ENCODE data around the gene PARD6A. TPM values are rescaled to one million over a fixed set of nuclear protein-coding genes. Genes with fewer than 3 reads are reported as not detected.

PARD6A gene
- total and polyA plus RNA-seq, 2 of the 13 experiments (the other 11 are each of a cell fraction or from before 2014, with no cell fraction given) = 3.5 to 4.3 TPM

DNA sequence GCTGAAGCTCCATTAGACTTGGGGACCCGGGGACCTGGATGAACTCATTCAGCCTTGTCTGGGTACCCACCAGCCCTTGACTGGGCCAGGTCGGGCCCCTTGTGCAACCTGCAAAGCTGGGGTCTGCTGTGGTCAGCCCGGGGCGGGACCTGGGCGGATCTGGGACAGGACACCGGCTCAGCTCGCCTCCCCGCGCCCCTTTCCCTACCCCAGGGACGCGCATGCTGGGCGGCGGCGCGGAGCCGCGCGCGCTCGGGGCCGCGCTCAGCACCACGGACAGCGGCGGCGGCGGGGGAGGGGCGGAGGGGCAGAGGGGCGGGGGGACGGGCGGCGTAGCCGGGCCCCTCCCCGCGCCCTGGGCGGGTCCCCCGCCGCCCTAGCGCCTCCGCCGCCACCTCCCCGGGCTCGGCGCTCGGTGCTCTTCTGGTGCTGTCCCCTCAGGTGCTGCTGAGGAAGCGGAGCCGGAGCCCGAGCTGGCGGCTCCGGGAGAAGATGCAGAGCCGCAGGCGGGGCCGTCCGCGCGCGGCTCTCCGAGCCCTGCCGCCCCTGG is 8.1 kb upstream of the PARD6A start (continued):
- TF ChIP-seq ZBED4 (CRISPR knock-in tag; IDR thresholded peaks at IDR 0.05; ENCODE audit: borderline replicate concordance) (0 out of 2 replicates have a peak, but pooled peaks have one; percentile 40), DZIP1 (CRISPR knock-in tag; IDR thresholded peaks at IDR 0.05) (no peak), PHF21A (CRISPR knock-in tag; IDR thresholded peaks at IDR 0.05) (no peak), POGZ (CRISPR knock-in tag; IDR thresholded peaks at IDR 0.05) (no peak), SALL1 (CRISPR knock-in tag; IDR thresholded peaks at IDR 0.05) (peak; percentile 57), ERF (CRISPR knock-in tag; IDR thresholded peaks at IDR 0.05) (0 out of 2 replicates have a peak, but pooled peaks have one; percentile 60), FOSL2 (CRISPR knock-in tag; IDR thresholded peaks at IDR 0.05) (no peak), RARA (CRISPR knock-in tag; IDR thresholded peaks at IDR 0.05) (peak; percentile 28; the same call in 1 of the 2 replicates), EEA1 (CRISPR knock-in tag; IDR thresholded peaks at IDR 0.05; ENCODE audit: borderline replicate concordance) (no peak), ZNF44 (CRISPR knock-in tag; IDR thresholded peaks at IDR 0.05) (no peak), NBN (conservative IDR thresholded peaks at IDR 0.05) (no peak), ZFP62 (CRISPR knock-in tag; IDR thresholded peaks at IDR 0.05) (no peak), THAP9 (CRISPR knock-in tag; IDR thresholded peaks at IDR 0.05; ENCODE audit: borderline replicate concordance) (no peak)
- TF ChIP-seq, protein P1, sequence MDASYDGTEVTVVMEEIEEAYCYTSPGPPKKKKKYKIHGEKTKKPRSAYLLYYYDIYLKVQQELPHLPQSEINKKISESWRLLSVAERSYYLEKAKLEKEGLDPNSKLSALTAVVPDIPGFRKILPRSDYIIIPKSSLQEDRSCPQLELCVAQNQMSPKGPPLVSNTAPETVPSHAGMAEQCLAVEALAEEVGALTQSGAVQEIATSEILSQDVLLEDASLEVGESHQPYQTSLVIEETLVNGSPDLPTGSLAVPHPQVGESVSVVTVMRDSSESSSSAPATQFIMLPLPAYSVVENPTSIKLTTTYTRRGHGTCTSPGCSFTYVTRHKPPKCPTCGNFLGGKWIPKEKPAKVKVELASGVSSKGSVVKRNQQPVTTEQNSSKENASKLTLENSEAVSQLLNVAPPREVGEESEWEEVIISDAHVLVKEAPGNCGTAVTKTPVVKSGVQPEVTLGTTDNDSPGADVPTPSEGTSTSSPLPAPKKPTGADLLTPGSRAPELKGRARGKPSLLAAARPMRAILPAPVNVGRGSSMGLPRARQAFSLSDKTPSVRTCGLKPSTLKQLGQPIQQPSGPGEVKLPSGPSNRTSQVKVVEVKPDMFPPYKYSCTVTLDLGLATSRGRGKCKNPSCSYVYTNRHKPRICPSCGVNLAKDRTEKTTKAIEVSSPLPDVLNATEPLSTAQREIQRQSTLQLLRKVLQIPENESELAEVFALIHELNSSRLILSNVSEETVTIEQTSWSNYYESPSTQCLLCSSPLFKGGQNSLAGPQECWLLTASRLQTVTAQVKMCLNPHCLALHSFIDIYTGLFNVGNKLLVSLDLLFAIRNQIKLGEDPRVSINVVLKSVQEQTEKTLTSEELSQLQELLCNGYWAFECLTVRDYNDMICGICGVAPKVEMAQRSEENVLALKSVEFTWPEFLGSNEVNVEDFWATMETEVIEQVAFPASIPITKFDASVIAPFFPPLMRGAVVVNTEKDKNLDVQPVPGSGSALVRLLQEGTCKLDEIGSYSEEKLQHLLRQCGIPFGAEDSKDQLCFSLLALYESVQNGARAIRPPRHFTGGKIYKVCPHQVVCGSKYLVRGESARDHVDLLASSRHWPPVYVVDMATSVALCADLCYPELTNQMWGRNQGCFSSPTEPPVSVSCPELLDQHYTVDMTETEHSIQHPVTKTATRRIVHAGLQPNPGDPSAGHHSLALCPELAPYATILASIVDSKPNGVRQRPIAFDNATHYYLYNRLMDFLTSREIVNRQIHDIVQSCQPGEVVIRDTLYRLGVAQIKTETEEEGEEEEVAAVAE (CRISPR knock-in tag; IDR thresholded peaks at IDR 0.05; ENCODE audit: borderline replicate concordance) = no peak
- TF ChIP-seq, protein P2, sequence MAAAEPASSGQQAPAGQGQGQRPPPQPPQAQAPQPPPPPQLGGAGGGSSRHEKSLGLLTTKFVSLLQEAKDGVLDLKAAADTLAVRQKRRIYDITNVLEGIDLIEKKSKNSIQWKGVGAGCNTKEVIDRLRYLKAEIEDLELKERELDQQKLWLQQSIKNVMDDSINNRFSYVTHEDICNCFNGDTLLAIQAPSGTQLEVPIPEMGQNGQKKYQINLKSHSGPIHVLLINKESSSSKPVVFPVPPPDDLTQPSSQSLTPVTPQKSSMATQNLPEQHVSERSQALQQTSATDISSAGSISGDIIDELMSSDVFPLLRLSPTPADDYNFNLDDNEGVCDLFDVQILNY (CRISPR knock-in tag; conservative IDR thresholded peaks at IDR 0.05) = no peak

All from HepG2 (cell line).